ENCODE results near the gene SLC24A4.

DNA sequence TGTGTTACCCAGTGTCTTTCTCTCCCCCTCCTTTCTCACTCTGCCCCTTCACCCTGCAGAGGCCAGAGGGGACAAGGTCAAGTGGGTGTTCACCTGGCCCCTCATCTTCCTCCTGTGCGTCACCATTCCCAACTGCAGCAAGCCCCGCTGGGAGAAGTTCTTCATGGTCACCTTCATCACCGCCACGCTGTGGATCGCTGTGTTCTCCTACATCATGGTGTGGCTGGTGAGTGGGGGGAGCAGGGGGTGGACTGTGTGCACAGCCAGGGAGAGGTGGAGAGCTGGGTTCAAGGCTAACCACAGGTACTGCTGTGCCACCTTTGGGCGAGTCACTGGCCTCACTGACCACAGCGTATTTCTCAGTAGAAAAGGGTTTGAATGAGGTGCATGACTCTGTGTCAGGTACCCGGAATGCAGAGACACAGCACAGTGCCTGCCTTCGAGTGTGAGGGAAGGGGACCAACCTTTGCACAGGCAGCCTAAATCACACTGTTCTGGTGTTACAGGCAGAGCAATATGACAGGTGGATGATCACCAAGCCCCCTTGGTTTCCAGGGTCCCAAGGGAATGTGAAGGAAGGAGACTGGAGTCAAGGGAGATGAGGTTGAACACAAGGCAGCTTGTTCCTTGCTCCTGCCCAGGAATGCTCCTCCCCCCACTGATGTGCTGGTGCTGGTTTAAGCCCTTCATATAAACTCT lies 159.8 kb downstream of the SLC24A4 start:
- TF ChIP-seq CTCF (IDR thresholded peaks at IDR 0.05; ENCODE audit: low read depth, low read length, poor library complexity, severe bottlenecking) (no peak), EZH2phosphoT487 (IDR thresholded peaks at IDR 0.05; ENCODE audit: borderline replicate concordance, low read length) (no peak)
